CD4-positive, alpha-beta memory T cell (primary cell): Measurements from ENCODE around the gene ANKRD39. TPM values are rescaled to one million over a fixed set of nuclear protein-coding genes. Genes with fewer than 3 reads are reported as not detected.

ENCODE experiments used
- CTCF ChIA-PET: fragments of 350-600 bp; sonication (Branson Sonifier 250); formaldehyde crosslinking; loops from one replicate; lab custom pipeline; 2021; ENCODE audit warnings: inconsistent platforms; ENCODE audit not compliant: partially characterized antibody; lab: Charles Lee
- POLR2A ChIA-PET: fragments of 350-600 bp; sonication (Branson Sonifier 250); formaldehyde crosslinking; loops from one replicate; lab custom pipeline; 2021; ENCODE audit not compliant: partially characterized antibody; lab: Charles Lee
- DNase-seq, 5 donors: peaks; one replicate each; pipeline versions ENCODE4 v3.0.0 to v3.0.0-alpha.2; 2020 to 2022; ENCODE audit warnings: mixed read lengths in 1 of 5
- H3K27ac ChIP-seq: one replicate; pipeline ENCODE4 v1.7.0; 2013; ENCODE audit warnings: low read depth, low read length
- H3K27me3 ChIP-seq: 2 replicates; pipeline ENCODE4 v1.7.0; 2013; ENCODE audit warnings: mild to moderate bottlenecking, low read length, moderate library complexity; ENCODE audit not compliant: insufficient read depth
- H3K36me3 ChIP-seq: 2 replicates; pipeline ENCODE4 v1.7.0; 2013; ENCODE audit warnings: mild to moderate bottlenecking, low read length, moderate library complexity; ENCODE audit not compliant: insufficient read depth
- H3K4me1 ChIP-seq: 2 replicates; pipeline ENCODE4 v1.7.0; 2013; ENCODE audit warnings: mild to moderate bottlenecking, low read length, moderate library complexity; ENCODE audit not compliant: insufficient read depth
- H3K4me3 ChIP-seq, 2 donors: one replicate each; pipeline ENCODE4 v1.7.0; 2013; ENCODE audit warnings: low read length in 2 of 2, mild to moderate bottlenecking in 1 of 2
- H3K9me3 ChIP-seq, 2 donors: one replicate each; pipeline ENCODE4 v1.7.0; 2013; ENCODE audit warnings: low read length in 2 of 2, control low read depth in 1 of 2; ENCODE audit not compliant: control insufficient read depth in 1 of 2
- H3K27ac Mint-ChIP-seq, 7 donors: one replicate each; pipeline ENCODE4 v1.8.0; 2020 to 2021; ENCODE audit warnings: mixed read lengths in 7 of 7, mild to moderate bottlenecking in 6 of 7, inconsistent platforms in 3 of 7, moderate library complexity in 3 of 7
- H3K27me3 Mint-ChIP-seq, 2 donors: one replicate each; pipeline ENCODE4 v1.8.0; 2020 to 2021; ENCODE audit warnings: mixed read lengths in 2 of 2
- H3K36me3 Mint-ChIP-seq, 2 donors: one replicate each; pipeline ENCODE4 v1.8.0; 2020 to 2021; ENCODE audit warnings: mixed read lengths in 2 of 2, inconsistent platforms in 1 of 2, mild to moderate bottlenecking in 1 of 2
- H3K4me1 Mint-ChIP-seq, 4 donors: one replicate each; pipeline ENCODE4 v1.8.0; 2020 to 2021; ENCODE audit warnings: mixed read lengths in 4 of 4, mild to moderate bottlenecking in 1 of 4
- H3K4me3 Mint-ChIP-seq, 8 donors: one replicate each; pipeline ENCODE4 v1.8.0; 2020 to 2021; ENCODE audit warnings: mixed read lengths in 8 of 8, mild to moderate bottlenecking in 7 of 8, moderate library complexity in 6 of 8, inconsistent platforms in 3 of 8
- H3K9me3 Mint-ChIP-seq, 8 donors: one replicate each; pipeline ENCODE4 v1.8.0; 2020 to 2021; ENCODE audit warnings: mixed read lengths in 8 of 8, mild to moderate bottlenecking in 5 of 8, inconsistent platforms in 3 of 8, moderate library complexity in 1 of 8
- intact Hi-C: fragments of 100-400 bp; cut with micrococcal nuclease; formaldehyde crosslinking; loops from one replicate; pipeline ENCODE4 v1.15.1; 2023
- polyA plus RNA-seq, 2 donors: library from polyadenylated mRNA; unstranded; fragments of 300-500 nt; fragmentation: Illumina TruSeq; gene quantifications; one replicate each; pipeline ENCODE4 v1.2.3, GENCODE V29; 2021
- total RNA-seq, 2 experiments: library from RNA; stranded (reverse); gene quantifications; one replicate each; pipeline ENCODE4 v1.2.3, GENCODE V29; 2021

ANKRD39 gene
- total and polyA plus RNA-seq, 4 experiments from 2014 or later = 18.7 to 42.5 (median 24.4) TPM

- Mint-ChIP-seq H3K4me3 (peak overlapping the region; percentile 69 to 91 (median 88)), H3K27me3 (no peaks in the 10 kb centered on the region), H3K4me1 (peaks cover 24 to 56% (median 41%) of the 10 kb centered on the region in 4 donors), H3K27ac (peak overlapping the region; percentile 79 to 94 (median 91)), H3K9me3 (no peaks in the 10 kb centered on the region), H3K36me3 (peaks cover 12 to 43% of the 10 kb centered on the region in 2 donors)
- POLR2A ChIA-PET = interaction anchor here (0.6 to 9.8 kb wide), 22 partner anchors 9 to 330 kb away, joined by 3 to 161 read pairs (median 7); partner anchors contain the start of genes ANKRD36, ANKRD39, ARID5A and CNNM3
- no peaks in the 10 kb centered on the region for H3K9me3 ChIP-seq
- H3K36me3 ChIP-seq = peaks cover 42% of the 10 kb centered on the region
- intact Hi-C loops = loop anchor here (1.0 kb wide), 1 partner anchor 83 kb away; no protein-coding TSS in a partner anchor
- peaks cover 33% of the 10 kb centered on the region for H3K4me1 ChIP-seq
- H3K27me3 ChIP-seq = no peaks in the 10 kb centered on the region
- H3K4me3 ChIP-seq = peak overlapping the region; percentile 47 to 72
- peak overlapping the region; percentile 68 for H3K27ac ChIP-seq
- DNase-seq = peak in 2 of 5 donors; percentile 25 to 63
- CTCF ChIA-PET = interaction anchor here (0.8 to 16.0 kb wide), 14 partner anchors 9 to 95 kb away, joined by 3 to 624 read pairs (median 4); partner anchors contain the start of gene ANKRD39
Observed at GRCh38 chr2:96867756-96868554, 10.1 kb upstream of the ANKRD39 start.

DNA sequence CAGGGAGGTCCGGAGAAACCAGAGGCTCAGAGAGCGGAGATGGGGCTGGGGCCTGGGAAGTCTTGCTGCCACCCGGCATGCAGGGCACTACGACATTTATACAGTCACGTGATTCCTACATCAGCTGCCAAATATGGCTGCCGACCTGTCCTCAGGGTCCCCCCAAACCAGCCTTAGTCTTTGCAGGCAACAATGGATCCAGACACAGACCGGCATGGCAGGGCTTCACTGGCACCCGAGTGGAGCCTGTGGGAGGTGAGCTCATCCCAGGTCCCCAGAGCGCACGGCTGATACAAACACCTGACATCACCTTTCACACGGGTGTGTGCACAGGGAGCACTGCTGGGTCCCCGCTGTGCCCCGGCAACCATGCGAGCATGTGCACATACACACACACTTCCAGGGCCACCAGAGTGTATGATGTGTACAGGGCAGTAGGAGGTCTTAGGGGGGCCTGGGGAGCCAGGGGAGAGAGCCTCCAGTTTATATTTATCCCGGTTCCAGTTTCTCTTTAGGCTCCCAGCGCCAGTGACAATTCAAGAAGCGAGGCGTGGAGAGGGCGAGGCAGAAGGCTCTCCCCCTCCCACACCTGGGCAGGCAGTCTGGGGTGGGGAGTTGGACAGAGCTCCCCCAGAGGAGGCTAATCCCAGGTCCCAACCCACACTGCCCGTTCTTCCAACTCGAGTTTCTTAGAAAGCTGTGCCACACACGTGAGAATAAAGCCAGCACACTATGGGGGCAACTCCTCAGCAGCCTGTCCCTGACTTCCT lies 9.4 kb upstream of the ANKRD39 start:
- H3K27me3 Mint-ChIP-seq = no peaks in the 10 kb centered on the region
- Histone ChIP-seq H3K4me3 (peak overlapping the region in 1 of 2 donors; percentile 47), H3K4me1 (peaks cover 33% of the 10 kb centered on the region), H3K27me3 (no peaks in the 10 kb centered on the region), H3K36me3 (peaks cover 44% of the 10 kb centered on the region), H3K9me3 (no peaks in the 10 kb centered on the region), H3K27ac (peak overlapping the region; percentile 68)
- H3K4me3 Mint-ChIP-seq = peak overlapping the region; percentile 69 to 91 (median 88)
- ChIA-PET POLR2A (interaction anchor here (0.6 to 9.8 kb wide), 13 partner anchors 8 to 329 kb away, joined by 3 to 161 read pairs (median 11); partner anchors contain the start of genes ANKRD39, ARID5A and CNNM3), CTCF (interaction anchor here (1.4 to 16.0 kb wide), 4 partner anchors 8 to 81 kb away, joined by 3 to 624 read pairs (median 40); partner anchors contain the start of gene ANKRD39)
- peaks cover 14 to 49% of the 10 kb centered on the region in 2 donors for H3K36me3 Mint-ChIP-seq
- H3K4me1 Mint-ChIP-seq = peaks cover 24 to 48% (median 35%) of the 10 kb centered on the region in 4 donors
- H3K27ac Mint-ChIP-seq = peak overlapping the region; percentile 79 to 94 (median 91)
- DNase-seq = no peak
- intact Hi-C loops = no loop called here
- no peaks in the 10 kb centered on the region for H3K9me3 Mint-ChIP-seq

DNA sequence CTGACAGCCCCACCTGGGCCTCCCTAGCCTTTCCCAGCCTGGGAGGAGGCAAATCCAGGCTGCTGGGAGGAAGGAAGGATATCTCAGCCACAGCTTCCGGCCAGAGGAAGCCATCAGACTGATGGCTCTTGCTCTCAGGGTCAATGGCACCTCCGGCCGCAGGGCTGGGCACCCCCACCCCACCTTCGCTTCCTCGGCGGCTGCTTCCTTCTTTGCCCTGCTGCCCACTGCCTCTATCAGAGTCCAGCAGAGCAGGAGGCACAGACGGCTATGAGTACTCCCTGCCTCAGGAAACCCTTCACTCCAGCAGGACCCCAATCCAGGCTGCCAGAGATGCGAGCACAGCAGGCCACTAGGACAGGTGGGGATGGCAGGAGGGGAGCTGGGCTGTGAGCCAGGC lies 8.8 kb upstream of the ANKRD39 start:
- ChIA-PET POLR2A (interaction anchor here (0.6 to 9.8 kb wide), 9 partner anchors 8 to 96 kb away, joined by 4 to 161 read pairs (median 28); partner anchors contain the start of genes ANKRD39 and CNNM3), CTCF (interaction anchor here (1.4 to 16.0 kb wide), 3 partner anchors 7 to 81 kb away, joined by 3 to 624 read pairs (median 71); partner anchors contain the start of gene ANKRD39)
- Histone ChIP-seq H3K36me3 (peaks cover 50% of the 10 kb centered on the region), H3K27me3 (no peaks in the 10 kb centered on the region), H3K27ac (no peak overlapping the region), H3K4me3 (no peak overlapping the region), H3K9me3 (no peaks in the 10 kb centered on the region), H3K4me1 (peaks cover 33% of the 10 kb centered on the region)
- peaks cover 17 to 55% of the 10 kb centered on the region in 2 donors for H3K36me3 Mint-ChIP-seq
- H3K4me3 Mint-ChIP-seq = peak overlapping the region in 7 of 8 donors; percentile 4 to 91 (median 87)
- intact Hi-C loops = no loop called here
- no peaks in the 10 kb centered on the region for H3K27me3 Mint-ChIP-seq
- H3K27ac Mint-ChIP-seq = peak overlapping the region in 5 of 7 donors; percentile 22 to 93 (median 91)
- no peaks in the 10 kb centered on the region for H3K9me3 Mint-ChIP-seq
- H3K4me1 Mint-ChIP-seq = peaks cover 25 to 53% (median 33%) of the 10 kb centered on the region in 4 donors
- no peak for DNase-seq

- Mint-ChIP-seq H3K4me1 (peaks cover 24 to 52% (median 32%) of the 10 kb centered on the region in 4 donors), H3K27me3 (no peaks in the 10 kb centered on the region), H3K27ac (peak overlapping the region in 5 of 7 donors; percentile 22 to 93 (median 69)), H3K9me3 (no peaks in the 10 kb centered on the region), H3K36me3 (peaks cover 17 to 59% of the 10 kb centered on the region in 2 donors), H3K4me3 (peak overlapping the region in 3 of 8 donors; percentile 4 to 49 (median 49))
- intact Hi-C loops = no loop called here
- Histone ChIP-seq H3K27me3 (no peaks in the 10 kb centered on the region), H3K4me1 (peaks cover 30% of the 10 kb centered on the region), H3K4me3 (no peak overlapping the region), H3K27ac (no peak overlapping the region), H3K9me3 (no peaks in the 10 kb centered on the region), H3K36me3 (peaks cover 54% of the 10 kb centered on the region)
- DNase-seq = no peak
- ChIA-PET POLR2A (interaction anchor here (1.5 to 9.8 kb wide), 7 partner anchors 7 to 329 kb away, joined by 3 to 161 read pairs (median 49); partner anchors contain the start of gene ANKRD39), CTCF (interaction anchor here (16.0 kb wide), 1 partner anchor 82 kb away, joined by 624 read pairs; no protein-coding TSS in a partner anchor)
Observed at GRCh38 chr2:96866149-96866548, 8.3 kb upstream of the ANKRD39 start.

GRCh38 chr2:96865654-96866053 lies 7.8 kb upstream of the ANKRD39 start:
- Mint-ChIP-seq H3K9me3 (no peaks in the 10 kb centered on the region), H3K27ac (peak overlapping the region in 3 of 7 donors; percentile 41 to 70 (median 69)), H3K4me1 (peaks cover 20 to 48% (median 27%) of the 10 kb centered on the region in 4 donors), H3K27me3 (no peaks in the 10 kb centered on the region), H3K4me3 (peak overlapping the region in 5 of 8 donors; percentile 26 to 49 (median 48)), H3K36me3 (peaks cover 17 to 57% of the 10 kb centered on the region in 2 donors)
- H3K9me3 ChIP-seq = no peaks in the 10 kb centered on the region
- ChIA-PET POLR2A (interaction anchor here (0.7 to 10.0 kb wide), 6 partner anchors 7 to 328 kb away, joined by 3 to 194 read pairs (median 40); partner anchors contain the start of gene ANKRD39), CTCF (interaction anchor here (0.5 to 16.0 kb wide), 2 partner anchors 62 to 82 kb away, joined by 3 to 624 read pairs; no protein-coding TSS in a partner anchor)
- H3K36me3 ChIP-seq = peaks cover 54% of the 10 kb centered on the region
- no peak for DNase-seq
- H3K27me3 ChIP-seq = no peaks in the 10 kb centered on the region
- H3K4me1 ChIP-seq = peaks cover 26% of the 10 kb centered on the region
- H3K27ac ChIP-seq = no peak overlapping the region
- no peak overlapping the region for H3K4me3 ChIP-seq
- intact Hi-C loops = no loop called here

DNA sequence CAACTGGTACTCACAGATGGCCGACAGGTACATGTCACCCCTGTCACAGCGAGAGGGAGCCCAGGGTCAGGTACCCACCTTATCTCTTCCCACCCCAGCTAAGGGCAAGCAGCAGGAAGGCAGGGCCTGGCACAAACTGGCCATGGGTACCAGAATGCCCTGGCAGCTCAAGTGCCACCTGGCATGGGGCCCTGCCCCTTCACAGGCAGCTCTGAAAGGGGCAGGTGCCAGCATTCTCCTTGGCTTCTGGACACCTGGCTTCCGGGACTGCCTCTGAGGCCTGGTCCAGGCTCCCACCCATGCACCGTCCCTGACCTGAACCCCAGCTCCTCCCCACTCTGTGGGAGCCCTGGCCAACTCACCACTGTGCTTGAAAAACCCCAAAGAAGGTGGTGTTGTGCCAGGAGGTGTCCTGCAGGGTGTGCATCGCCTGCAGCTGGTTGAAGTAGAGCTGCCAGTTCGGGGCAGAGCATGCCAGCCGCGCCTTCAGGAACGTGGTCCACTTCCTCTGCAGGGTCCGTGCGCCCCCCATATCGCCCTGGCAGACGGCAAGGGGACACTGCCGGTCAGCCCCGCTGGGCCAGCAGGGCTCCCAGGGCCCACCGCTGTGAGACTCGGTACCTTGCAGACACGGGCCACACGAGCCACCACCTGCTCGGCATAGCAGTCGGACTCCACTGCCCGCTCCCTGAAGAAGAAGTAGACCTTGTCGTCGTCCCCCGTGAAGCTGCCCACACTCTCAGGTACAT lies 6.7 kb upstream of the ANKRD39 start:
- Mint-ChIP-seq H3K36me3 (peaks cover 23 to 60% of the 10 kb centered on the region in 2 donors), H3K4me1 (peaks cover 21 to 55% (median 31%) of the 10 kb centered on the region in 4 donors), H3K27ac (no peak overlapping the region), H3K4me3 (no peak overlapping the region), H3K9me3 (no peaks in the 10 kb centered on the region), H3K27me3 (no peaks in the 10 kb centered on the region)
- H3K9me3 ChIP-seq = no peaks in the 10 kb centered on the region
- H3K27ac ChIP-seq = no peak overlapping the region
- H3K27me3 ChIP-seq = no peaks in the 10 kb centered on the region
- CTCF ChIA-PET = interaction anchor here (1.1 to 16.0 kb wide), 2 partner anchors 83 to 97 kb away, joined by 3 to 624 read pairs; no protein-coding TSS in a partner anchor
- no peak overlapping the region for H3K4me3 ChIP-seq
- no peak for DNase-seq
- intact Hi-C loops = no loop called here
- peaks cover 58% of the 10 kb centered on the region for H3K36me3 ChIP-seq
- POLR2A ChIA-PET = interaction anchor here (0.7 to 10.0 kb wide), 6 partner anchors 15 to 327 kb away, joined by 3 to 194 read pairs (median 3); no protein-coding TSS in a partner anchor
- peaks cover 33% of the 10 kb centered on the region for H3K4me1 ChIP-seq
